Trophoblast cell (in vitro differentiated cells and primary cell): ENCODE results near the gene BMX. TPM values are rescaled to one million over a fixed set of nuclear protein-coding genes. Genes with fewer than 3 reads are reported as not detected.

ENCODE experiments used
- DNase-seq, 2 donors: peaks; one replicate each; pipeline ENCODE4 v3.0.0-alpha.2; 2016
- H2AFZ ChIP-seq: 2 replicates; pipeline ENCODE4 v1.6.1; 2013; ENCODE audit warnings: low read length, moderate library complexity, mild to moderate bottlenecking; ENCODE audit not compliant: insufficient read depth, poor library complexity
- H2AK5ac ChIP-seq: 2 replicates; pipeline ENCODE4 v1.6.1; 2013; ENCODE audit warnings: mild to moderate bottlenecking, low read length
- H2BK120ac ChIP-seq: 2 replicates; pipeline ENCODE4 v1.6.1; 2013; ENCODE audit warnings: low read length, mild to moderate bottlenecking, moderate library complexity; ENCODE audit not compliant: insufficient read depth, poor library complexity
- H2BK12ac ChIP-seq: 2 replicates; pipeline ENCODE4 v1.6.1; 2013; ENCODE audit warnings: mild to moderate bottlenecking, low read length, moderate library complexity
- H2BK5ac ChIP-seq: 2 replicates; pipeline ENCODE4 v1.6.1; 2013; ENCODE audit warnings: low read length, low read depth, moderate library complexity, mild to moderate bottlenecking; ENCODE audit not compliant: poor library complexity
- H3K14ac ChIP-seq: 2 replicates; pipeline ENCODE4 v1.6.1; 2013; ENCODE audit warnings: mild to moderate bottlenecking, low read length
- H3K18ac ChIP-seq: 2 replicates; pipeline ENCODE4 v1.6.1; 2013; ENCODE audit warnings: mild to moderate bottlenecking, low read length
- H3K23ac ChIP-seq: 2 replicates; pipeline ENCODE4 v1.6.1; 2013; ENCODE audit warnings: low read length
- H3K27ac ChIP-seq: 2 replicates; pipeline ENCODE4 v1.5.1; 2013; ENCODE audit warnings: low read depth, mild to moderate bottlenecking, inconsistent platforms, low read length, moderate library complexity
- H3K27me3 ChIP-seq: 2 replicates; pipeline ENCODE4 v1.6.1; 2013; ENCODE audit warnings: inconsistent platforms, mild to moderate bottlenecking, low read length, moderate library complexity; ENCODE audit not compliant: insufficient read depth
- H3K36me3 ChIP-seq, 2 experiments: 1 replicate in 1 of 2; 2 replicates in 1 of 2; pipeline ENCODE4 v1.6.1; 2013; ENCODE audit warnings: low read length in 2 of 2, mild to moderate bottlenecking in 2 of 2, moderate library complexity in 1 of 2; ENCODE audit not compliant: insufficient read depth in 2 of 2, control insufficient read depth in 1 of 2
- H3K4ac ChIP-seq: 2 replicates; pipeline ENCODE4 v1.6.1; 2013; ENCODE audit warnings: low read depth, mild to moderate bottlenecking, low read length, moderate library complexity
- H3K4me1 ChIP-seq, 2 experiments: 1 replicate in 1 of 2; 2 replicates in 1 of 2; pipeline ENCODE4 v1.6.1; 2013; ENCODE audit warnings: low read length in 2 of 2, mild to moderate bottlenecking in 2 of 2, moderate library complexity in 1 of 2; ENCODE audit not compliant: insufficient read depth in 2 of 2, control insufficient read depth in 1 of 2
- H3K4me2 ChIP-seq: 2 replicates; pipeline ENCODE4 v1.6.1; 2013; ENCODE audit warnings: inconsistent platforms, mild to moderate bottlenecking, low read length, moderate library complexity
- H3K4me3 ChIP-seq: 2 replicates; pipeline ENCODE4 v1.5.1; 2013; ENCODE audit warnings: mild to moderate bottlenecking, low read depth, low read length, inconsistent platforms
- H3K79me1 ChIP-seq: one replicate; pipeline ENCODE4 v1.6.1; 2013; ENCODE audit warnings: low read length
- H3K79me2 ChIP-seq: 2 replicates; pipeline ENCODE4 v1.6.1; 2013; ENCODE audit warnings: low read length, mild to moderate bottlenecking; ENCODE audit not compliant: control insufficient read depth, insufficient read depth, poor library complexity
- H3K9ac ChIP-seq: 2 replicates; pipeline ENCODE4 v1.6.1; 2013; ENCODE audit warnings: mild to moderate bottlenecking, low read length
- H3K9me3 ChIP-seq: 2 replicates; pipeline ENCODE4 v1.6.1; 2013; ENCODE audit warnings: low read depth, mild to moderate bottlenecking, control low read depth, inconsistent platforms, low read length; ENCODE audit not compliant: insufficient read depth
- H4K12ac ChIP-seq: 2 replicates; pipeline ENCODE4 v1.6.1; 2013; ENCODE audit warnings: low read depth, mild to moderate bottlenecking, low read length, moderate library complexity
- H4K8ac ChIP-seq: 2 replicates; pipeline ENCODE4 v1.6.1; 2013; ENCODE audit warnings: low read depth, mild to moderate bottlenecking, low read length, moderate library complexity
- H4K91ac ChIP-seq: one replicate; pipeline ENCODE4 v1.6.1; 2013; ENCODE audit warnings: low read depth, mild to moderate bottlenecking, low read length, moderate library complexity
- WGBS: extraction: QIAGEN DNeasy Blood & Tissue Kit; methylation state at CpG from one replicate; pipeline ENCODE4 v1.1.7; 2013; ENCODE audit warnings: missing lambda C conversion rate; ENCODE audit not compliant: insufficient read length, insufficient coverage; ENCODE audit errors: extremely low coverage; 5-methylcytosine and 5-hydroxymethylcytosine counted together
- polyA plus RNA-seq: library from polyadenylated mRNA; stranded (reverse); fragments of 200-250 nt; gene quantifications from 2 replicates; pipeline ENCODE4 v1.2.3, GENCODE V29; 2013

Gene BMX
- polyA plus RNA-seq: not detected in 2 replicates

DNA sequence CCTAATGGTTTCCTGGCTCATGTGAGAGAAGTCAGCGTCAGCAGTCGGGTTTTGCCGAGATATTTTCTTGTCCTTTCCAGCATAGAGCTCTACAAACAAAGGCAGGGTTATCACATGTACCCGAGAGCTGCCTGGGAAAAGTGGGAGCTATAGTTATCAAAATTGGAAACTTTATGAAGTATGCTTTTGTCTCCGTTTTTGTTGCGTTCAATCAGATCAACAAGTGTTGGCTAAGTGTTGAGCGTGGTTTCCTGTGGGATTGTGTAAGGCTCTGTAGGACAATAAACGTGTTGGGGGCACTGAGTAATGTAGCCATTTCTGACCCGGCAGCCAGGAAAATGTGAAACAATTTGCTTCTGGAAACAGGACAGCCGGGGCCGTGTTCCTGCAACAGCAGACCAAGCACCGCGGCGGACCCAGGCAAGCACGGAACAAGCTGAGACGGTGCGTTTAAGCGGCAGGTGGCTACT, at the start of gene BMX:
TSS of gene BMX (plus strand) at position 311 of the 470 bp plus-strand sequence. CDS start 7,547 bp downstream, outside the sequence.
- Histone ChIP-seq H3K18ac (no peak within 1 kb of the TSS), H3K14ac (no peak within 1 kb of the TSS), H2AFZ (no peak within 1 kb of the TSS), H4K91ac (no peak within 1 kb of the TSS), H3K4me1 (no peaks in the 10 kb centered on the region), H2BK120ac (no peak within 1 kb of the TSS), H2AK5ac (no peak within 1 kb of the TSS), H4K12ac (no peak within 1 kb of the TSS), H3K9ac (no peak within 1 kb of the TSS), H3K27me3 (no peaks in the 10 kb centered on the region), H3K36me3 (no peaks in the 10 kb centered on the region), H4K8ac (no peak within 1 kb of the TSS), H3K4me2 (no peak within 1 kb of the TSS), H3K79me1 (no peaks in the 10 kb centered on the region), H3K79me2 (no peaks in the 10 kb centered on the region), H3K23ac (no peak within 1 kb of the TSS), H2BK12ac (no peak within 1 kb of the TSS), H3K9me3 (no peaks in the 10 kb centered on the region), H2BK5ac (no peak within 1 kb of the TSS), H3K4me3 (no peak within 1 kb of the TSS), H3K4ac (no peak within 1 kb of the TSS), H3K27ac (no peak within 1 kb of the TSS)
- DNase-seq: no peak
- no CpG with 5 or more reads among the region's 18 CpGs for WGBS

DNA sequence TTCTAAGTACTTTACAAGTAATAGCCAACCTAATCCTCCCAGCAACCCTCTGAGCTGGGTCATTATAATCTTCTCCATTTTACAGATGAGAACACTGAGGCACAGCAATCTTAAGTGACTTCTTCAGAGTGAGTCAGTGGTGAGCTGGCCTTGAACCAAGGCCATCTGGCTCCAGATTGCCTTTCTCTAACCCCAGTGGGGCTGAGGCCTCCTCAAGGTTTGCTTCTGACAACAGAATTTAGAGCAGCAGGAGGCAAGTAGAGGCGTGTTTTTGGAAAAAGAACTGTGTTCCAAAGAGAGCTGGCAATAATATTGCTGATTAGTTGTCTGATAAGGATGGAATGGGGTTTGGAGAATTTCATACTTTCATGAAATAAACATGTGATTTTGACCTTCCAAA, 48.7 kb upstream of the BMX start:
- H3K9ac ChIP-seq: no peak overlapping the region
- H3K27ac ChIP-seq: no peak overlapping the region
- no peak overlapping the region for H2BK5ac ChIP-seq
- no peaks in the 10 kb centered on the region for H3K36me3 ChIP-seq
- WGBS: no CpG with 5 or more reads among the region's 1 CpG
- H2BK120ac ChIP-seq: no peak overlapping the region
- H3K23ac ChIP-seq: no peak overlapping the region
- no peak overlapping the region for H3K4me3 ChIP-seq
- no peak overlapping the region for H2AFZ ChIP-seq
- no peak overlapping the region for H2AK5ac ChIP-seq
- H4K8ac ChIP-seq: no peak overlapping the region
- H3K27me3 ChIP-seq: no peaks in the 10 kb centered on the region
- H3K79me2 ChIP-seq: no peaks in the 10 kb centered on the region
- H3K18ac ChIP-seq: no peak overlapping the region
- H2BK12ac ChIP-seq: no peak overlapping the region
- no peak overlapping the region for H3K4me2 ChIP-seq
- no peaks in the 10 kb centered on the region for H3K79me1 ChIP-seq
- H3K9me3 ChIP-seq: no peaks in the 10 kb centered on the region
- no peak for DNase-seq
- no peaks in the 10 kb centered on the region for H3K4me1 ChIP-seq
- no peak overlapping the region for H3K14ac ChIP-seq
- no peak overlapping the region for H4K12ac ChIP-seq
- no peak overlapping the region for H4K91ac ChIP-seq
- no peak overlapping the region for H3K4ac ChIP-seq

DNA sequence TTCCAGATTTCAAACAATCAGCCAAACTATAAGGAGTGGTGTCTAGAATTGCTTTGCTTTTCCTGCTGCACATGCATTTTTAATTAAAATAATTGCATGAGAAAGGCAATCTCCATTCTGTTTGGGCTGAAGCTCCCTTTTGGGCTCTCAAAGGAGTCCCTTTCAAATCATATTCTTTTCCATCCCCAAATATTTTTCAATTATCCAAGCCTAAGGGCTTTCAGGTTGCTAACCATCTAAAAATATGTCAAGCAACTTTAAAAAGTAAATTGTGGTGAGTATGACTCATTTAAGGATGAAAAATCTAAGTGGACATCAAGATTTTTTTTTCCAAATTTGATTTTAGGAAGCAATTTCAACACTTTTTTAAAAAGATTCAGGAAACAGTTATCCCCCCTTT, 35.9 kb upstream of the BMX start:
- Histone ChIP-seq H3K4me1 (no peaks in the 10 kb centered on the region), H2BK5ac (no peak overlapping the region), H3K23ac (no peak overlapping the region), H3K18ac (no peak overlapping the region), H2BK12ac (no peak overlapping the region), H3K4me3 (no peak overlapping the region), H3K36me3 (no peaks in the 10 kb centered on the region), H2AFZ (no peak overlapping the region), H3K9ac (no peak overlapping the region), H4K91ac (no peak overlapping the region), H3K9me3 (no peaks in the 10 kb centered on the region), H4K12ac (no peak overlapping the region), H2AK5ac (no peak overlapping the region), H3K4ac (no peak overlapping the region), H3K79me2 (no peaks in the 10 kb centered on the region), H3K27ac (no peak overlapping the region), H3K4me2 (no peak overlapping the region), H3K14ac (no peak overlapping the region), H3K79me1 (no peaks in the 10 kb centered on the region), H2BK120ac (no peak overlapping the region), H3K27me3 (no peaks in the 10 kb centered on the region), H4K8ac (no peak overlapping the region)
- DNase-seq: no peak

DNA sequence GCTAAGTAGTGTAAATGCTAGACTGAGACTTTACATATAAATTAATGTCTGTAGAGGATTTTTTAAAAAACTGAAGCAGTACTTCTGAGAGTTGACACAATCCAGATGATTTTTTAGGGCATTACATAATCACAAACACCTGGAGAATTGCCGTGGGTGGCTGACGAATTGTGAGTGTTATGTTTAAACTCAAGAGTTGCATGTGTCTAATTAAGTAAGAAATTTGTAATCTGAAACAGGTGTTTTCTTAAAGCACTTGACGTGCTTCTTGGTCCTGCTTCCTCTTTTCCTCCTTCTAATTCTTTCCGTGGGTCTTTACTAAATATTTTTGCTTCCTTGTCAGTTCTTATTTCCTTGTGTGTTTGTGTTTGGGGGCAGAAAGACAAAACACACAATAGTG, 35.3 kb upstream of the BMX start:
- no CpG with 5 or more reads among the region's 4 CpGs for WGBS
- no peak for DNase-seq
- Histone ChIP-seq H4K8ac (no peak overlapping the region), H2AFZ (no peak overlapping the region), H2BK120ac (no peak overlapping the region), H4K12ac (no peak overlapping the region), H3K4me3 (no peak overlapping the region), H3K27me3 (no peaks in the 10 kb centered on the region), H3K4me2 (no peak overlapping the region), H2BK12ac (no peak overlapping the region), H3K4ac (no peak overlapping the region), H3K9me3 (no peaks in the 10 kb centered on the region), H3K36me3 (no peaks in the 10 kb centered on the region), H3K79me2 (no peaks in the 10 kb centered on the region), H4K91ac (no peak overlapping the region), H3K4me1 (no peaks in the 10 kb centered on the region), H3K27ac (no peak overlapping the region), H3K18ac (no peak overlapping the region), H2BK5ac (no peak overlapping the region), H2AK5ac (no peak overlapping the region), H3K23ac (no peak overlapping the region), H3K14ac (no peak overlapping the region), H3K79me1 (no peaks in the 10 kb centered on the region), H3K9ac (no peak overlapping the region)
